22Rv1 (cell line): Measurements from ENCODE around the gene PSMA3.

Source experiments
- CTCF ChIP-seq: fragments of 450-650 bp; IDR thresholded peaks from 2 replicates; pipeline ENCODE4 v1.5.1; 2017; ENCODE audit warnings: mild to moderate bottlenecking
- ZFX ChIP-seq: fragments of 450-650 bp; IDR thresholded peaks from 2 replicates; pipeline ENCODE4 v1.6.1; 2017; ENCODE audit warnings: antibody characterized with exemption, borderline replicate concordance

GRCh38 chr14:58291646-58292045 is 47.0 kb downstream of the PSMA3 start:
- TF ChIP-seq CTCF (no peak), ZFX (no peak)
